WTC11 (cell line): ENCODE data around the gene OTOGL.

Source experiments
- ATF2 ChIP-seq: sonication (generic); formaldehyde crosslinking; IDR thresholded peaks from 2 replicates; pipeline ENCODE4 v1.8.1; 2022; ENCODE audit warnings: low read depth, missing genetic modification reagents, borderline replicate concordance
- CTCF ChIP-seq: fragments of 200-600 bp; IDR thresholded peaks from 2 replicates; pipeline ENCODE4 v1.8.0; 2022; ENCODE audit warnings: antibody characterized with exemption
- ESRRA ChIP-seq: sonication (generic); formaldehyde crosslinking; IDR thresholded peaks from 2 replicates; pipeline ENCODE4 v1.8.1; 2022; ENCODE audit warnings: mild to moderate bottlenecking, missing genetic modification reagents, borderline replicate concordance
- HMGXB4 ChIP-seq: sonication (generic); formaldehyde crosslinking; IDR thresholded peaks from 2 replicates; pipeline ENCODE4 v1.8.1; 2023; ENCODE audit warnings: mild to moderate bottlenecking, moderate library complexity, missing genetic modification reagents
- NR1H2 ChIP-seq: sonication (generic); formaldehyde crosslinking; IDR thresholded peaks from 2 replicates; pipeline ENCODE4 v1.9.0; 2021; ENCODE audit warnings: mild to moderate bottlenecking, moderate library complexity, missing genetic modification reagents
- SMAD3 ChIP-seq: sonication (generic); formaldehyde crosslinking; IDR thresholded peaks from 2 replicates; pipeline ENCODE4 v1.8.0; 2022; ENCODE audit warnings: missing genetic modification reagents, mild to moderate bottlenecking, borderline replicate concordance
- ZNF416 ChIP-seq: fragments of 250-450 bp; sonication (Bioruptor Pico); IDR thresholded peaks from 2 replicates; pipeline ENCODE4 v1.9.0; 2021; ENCODE audit warnings: mild to moderate bottlenecking, inconsistent platforms

- TF ChIP-seq ATF2 (CRISPR knock-in tag) (no peak), ZNF416 (CRISPR knock-in tag) (no peak), SMAD3 (no peak), CTCF (no peak; the same call in 1 of the 2 replicates), ESRRA (CRISPR knock-in tag) (no peak), NR1H2 (CRISPR knock-in tag) (no peak), HMGXB4 (no peak)
These were observed 87.4 kb downstream of the OTOGL start for GRCh38 chr12:80186727-80187217.
